Ovary (tissue), 9 donors: ENCODE measurements around the gene NHS. TPM values are rescaled to one million over a fixed set of nuclear protein-coding genes. Genes with fewer than 3 reads are reported as not detected.
A peak's percentile ranks its signal among the peaks of the same experiment; 100 is the strongest.

Experiments used
- DNase-seq, 5 donors: peaks; one replicate each; pipeline ENCODE4 v3.0.0-alpha.2; 2019 to 2020
- H3K27ac ChIP-seq, 2 donors: fragments of 200-600 bp; one replicate each; pipeline versions ENCODE4 v1.5.1 to v1.8.0; 2019 to 2022
- H3K27me3 ChIP-seq: fragments of 200-600 bp; one replicate; pipeline ENCODE4 v1.8.0; 2022
- H3K36me3 ChIP-seq: fragments of 200-600 bp; sonication (generic); one replicate; pipeline ENCODE4 v1.5.1; 2019
- H3K4me1 ChIP-seq: one replicate; pipeline ENCODE4 v1.8.1; 2013; ENCODE audit warnings: mild to moderate bottlenecking, moderate library complexity; ENCODE audit not compliant: insufficient read depth
- H3K4me3 ChIP-seq: fragments of 200-600 bp; sonication (generic); one replicate; pipeline ENCODE4 v1.5.1; 2017
- H3K9me3 ChIP-seq, 2 donors: fragments of 200-600 bp in 1 of 2; sonication (generic) in 1 of 2; one replicate each; pipeline versions ENCODE4 v1.5.1 to v1.8.1; 2013 to 2019; ENCODE audit warnings: mild to moderate bottlenecking in 1 of 2, moderate library complexity in 1 of 2
- EP300 ChIP-seq: sonication (generic); formaldehyde crosslinking; IDR thresholded peaks from one replicate; pipeline ENCODE4 v1.6.1; 2017; ENCODE audit warnings: antibody characterized with exemption
- POLR2A ChIP-seq: fragments of 450-650 bp; IDR thresholded peaks from one replicate; pipeline ENCODE4 v1.6.1; 2017; ENCODE audit warnings: antibody characterized with exemption, mild to moderate bottlenecking, moderate library complexity
- WGBS, 3 donors: extraction: QIAGEN DNeasy Blood & Tissue Kit in 1 of 3; methylation state at CpG; one replicate each; pipeline versions ENCODE4 v1.1.5 to v1.1.7; 2013 to 2017; 5-methylcytosine and 5-hydroxymethylcytosine counted together
- intact Hi-C, 4 donors: fragments of 100-400 bp; cut with DNase I; formaldehyde crosslinking; loops; one replicate each; pipeline versions ENCODE4 v1.11.0 to v1.15.1; 2022 to 2023
- polyA plus RNA-seq, 2 donors: library from polyadenylated mRNA; stranded (reverse); fragments of 200-250 nt in 1 of 2; fragments of 350-450 nt in 1 of 2; fragmentation: Illumina TruSeq in 1 of 2; extraction: RNeasy Lipid Tissue Mini Kit (QIAGEN cat#74804) in 1 of 2; gene quantifications; one replicate each; pipeline ENCODE4 v1.2.3, GENCODE V29; 2013 to 2014
- total RNA-seq, 7 donors: library from RNA; depleted of rRNA in 2 of 7; stranded (reverse); fragments of >200 nt in 2 of 7; fragmentation: NEBNext Ultra II Directional in 3 of 7; extraction: Animal tissue kit (Norgen Biotek cat#: 25700) in 3 of 7; gene quantifications; one replicate each; pipeline versions ENCODE4 v1.1.0 to v1.2.4, GENCODE V29; 2016 to 2023
- TF ChIP-seq, protein P1 (sequence below), 3 donors: fragments of 450-650 bp in 2 of 3; fragments of 200-600 bp in 1 of 3; IDR thresholded peaks; one replicate each; pipeline versions ENCODE4 v1.5.1 to v1.8.0; 2016 to 2022; ENCODE audit warnings: antibody characterized with exemption in 3 of 3, mild to moderate bottlenecking in 1 of 3
- donor health status: DM: no; HTN: no; CAD: no; lungs with moderate emphysema.
- donor health status: DM: no; HTN: no; CAD: no.
- donor health status: Bipolar disorder and iron deficiency.
- donor health status: DM: yes; HTN: yes; CAD: no.
- donor health status: DM: no; HTN: no; CAD: no.
- donor health status: DM: yes; HTN: yes; CAD: no.

The NHS gene
- total and polyA plus RNA-seq, 9 donors = 2.3 to 9.5 (median 6.7) TPM

DNA sequence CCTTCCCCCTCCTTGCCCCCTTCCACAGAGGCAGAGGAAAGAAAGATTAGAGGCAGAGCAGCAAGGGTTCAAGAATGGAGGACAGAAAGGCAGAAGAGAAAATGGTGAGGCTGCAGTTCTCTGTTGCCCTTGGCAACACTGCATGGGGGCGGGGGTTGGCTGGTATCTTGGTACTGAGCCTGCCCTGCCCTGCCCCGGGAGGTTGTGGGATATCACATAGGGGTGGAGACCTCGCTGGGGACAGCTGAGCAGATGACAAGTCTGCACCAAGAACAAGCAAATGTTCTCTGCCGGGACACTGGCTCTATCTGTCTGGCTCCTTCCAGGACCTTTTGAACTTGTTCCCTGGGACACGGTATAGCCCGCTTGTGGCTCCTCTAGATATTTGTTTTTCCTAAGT is 39.8 kb downstream of the NHS start:
- TF ChIP-seq POLR2A (no peak), EP300 (no peak)
- TF ChIP-seq, protein P1, sequence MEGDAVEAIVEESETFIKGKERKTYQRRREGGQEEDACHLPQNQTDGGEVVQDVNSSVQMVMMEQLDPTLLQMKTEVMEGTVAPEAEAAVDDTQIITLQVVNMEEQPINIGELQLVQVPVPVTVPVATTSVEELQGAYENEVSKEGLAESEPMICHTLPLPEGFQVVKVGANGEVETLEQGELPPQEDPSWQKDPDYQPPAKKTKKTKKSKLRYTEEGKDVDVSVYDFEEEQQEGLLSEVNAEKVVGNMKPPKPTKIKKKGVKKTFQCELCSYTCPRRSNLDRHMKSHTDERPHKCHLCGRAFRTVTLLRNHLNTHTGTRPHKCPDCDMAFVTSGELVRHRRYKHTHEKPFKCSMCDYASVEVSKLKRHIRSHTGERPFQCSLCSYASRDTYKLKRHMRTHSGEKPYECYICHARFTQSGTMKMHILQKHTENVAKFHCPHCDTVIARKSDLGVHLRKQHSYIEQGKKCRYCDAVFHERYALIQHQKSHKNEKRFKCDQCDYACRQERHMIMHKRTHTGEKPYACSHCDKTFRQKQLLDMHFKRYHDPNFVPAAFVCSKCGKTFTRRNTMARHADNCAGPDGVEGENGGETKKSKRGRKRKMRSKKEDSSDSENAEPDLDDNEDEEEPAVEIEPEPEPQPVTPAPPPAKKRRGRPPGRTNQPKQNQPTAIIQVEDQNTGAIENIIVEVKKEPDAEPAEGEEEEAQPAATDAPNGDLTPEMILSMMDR (IDR thresholded peaks at IDR 0.05) = no peak
- no peaks in the 10 kb centered on the region for H3K9me3 ChIP-seq
- 47 to 59% (median 52%) methylated on average over 6 of the region's 6 CpGs for WGBS, 3 donors
- no peaks in the 10 kb centered on the region for H3K4me1 ChIP-seq
- no peaks in the 10 kb centered on the region for H3K36me3 ChIP-seq
- intact Hi-C loops = no loop called here
- H3K4me3 ChIP-seq = no peak overlapping the region
- DNase-seq = peak in 1 of 5 donors; percentile 18
- H3K27me3 ChIP-seq = no peaks in the 10 kb centered on the region
- no peak overlapping the region for H3K27ac ChIP-seq

- Histone ChIP-seq H3K27me3 (no peaks in the 10 kb centered on the region), H3K9me3 (no peaks in the 10 kb centered on the region), H3K27ac (no peak overlapping the region), H3K36me3 (no peaks in the 10 kb centered on the region), H3K4me1 (no peaks in the 10 kb centered on the region), H3K4me3 (no peak overlapping the region)
- DNase-seq = no peak
- TF ChIP-seq EP300 = no peak
- TF ChIP-seq, protein P1 (IDR thresholded peaks at IDR 0.05) = no peak
- 30 to 40% (median 31%) methylated on average over 3 of the region's 3 CpGs for WGBS, 3 donors
- intact Hi-C loops = no loop called here
Observed at GRCh38 chrX:17415242-17415810, 40.3 kb downstream of the NHS start.

- H3K4me1 ChIP-seq = no peaks in the 10 kb centered on the region
- TF ChIP-seq, protein P1 (IDR thresholded peaks at IDR 0.05) = no peak
- TF ChIP-seq EP300 = no peak
- TF ChIP-seq POLR2A = no peak
- H3K36me3 ChIP-seq = no peaks in the 10 kb centered on the region
- H3K27me3 ChIP-seq = no peaks in the 10 kb centered on the region
- no peak overlapping the region for H3K27ac ChIP-seq
- DNase-seq = no peak
- intact Hi-C loops = no loop called here
- no peak overlapping the region for H3K4me3 ChIP-seq
- no peaks in the 10 kb centered on the region for H3K9me3 ChIP-seq
Observed at GRCh38 chrX:17417372-17417771, 42.4 kb downstream of the NHS start.

DNA sequence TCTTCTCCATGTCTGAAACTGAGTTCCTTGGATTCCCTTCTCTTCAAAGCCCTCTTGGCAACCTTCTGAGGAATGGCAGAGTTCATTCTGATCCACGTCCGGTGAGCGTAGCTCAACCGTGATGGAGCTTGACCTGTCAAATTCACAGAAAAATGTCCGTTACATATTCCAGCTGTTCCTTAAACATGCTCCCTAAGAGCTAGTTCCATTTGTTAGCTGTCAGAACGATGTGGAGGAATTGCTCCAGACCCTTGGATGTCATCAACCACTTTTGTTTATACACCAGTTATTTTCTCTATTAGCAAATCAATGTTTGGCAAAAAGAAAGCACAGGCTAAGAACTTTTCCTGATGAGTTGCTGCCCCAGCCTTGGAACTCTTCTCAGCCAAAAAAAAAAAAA is 50.1 kb downstream of the NHS start:
- TF ChIP-seq POLR2A (no peak), EP300 (no peak)
- TF ChIP-seq, protein P1 (IDR thresholded peaks at IDR 0.05) = no peak
- Histone ChIP-seq H3K27ac (no peak overlapping the region), H3K27me3 (no peaks in the 10 kb centered on the region), H3K4me1 (no peaks in the 10 kb centered on the region), H3K36me3 (no peaks in the 10 kb centered on the region), H3K4me3 (no peak overlapping the region), H3K9me3 (no peaks in the 10 kb centered on the region)
- DNase-seq = no peak
- WGBS, 3 donors = 57 to 60% (median 59%) methylated on average over 6 of the region's 6 CpGs
- intact Hi-C loops = no loop called here
